SK-N-SH treated with all-trans-retinoic acid at 6 μM for 48 hours (cell line): Measurements from ENCODE around the gene NFKBIZ.
"Not testable (repeated sequence)": the region's sequence is repeated elsewhere in the genome, so short reads cannot be mapped to it uniquely, and the experiment has no call there.

ENCODE experiments used
- ATAC-seq: fragments of 200-7000 bp; cut with Tn5 transposase; 3 replicates; pipeline ENCODE4 v1.9.1; 2020; ENCODE audit warnings: mild to moderate bottlenecking, moderate library complexity
- ARNTL ChIP-seq: fragments of 450-650 bp; formaldehyde crosslinking; IDR thresholded peaks from 2 replicates; pipeline ENCODE4 v1.5.0; 2020; ENCODE audit warnings: low read depth, mild to moderate bottlenecking, moderate library complexity, borderline replicate concordance
- BACH2 ChIP-seq: fragments of 250-450 bp; sonication (Bioruptor Pico); IDR thresholded peaks from 2 replicates; pipeline ENCODE4 v1.9.0; 2021; ENCODE audit warnings: mild to moderate bottlenecking, borderline replicate concordance
- CSDC2 ChIP-seq: fragments of 250-450 bp; sonication (Bioruptor Pico); IDR thresholded peaks from 2 replicates; pipeline ENCODE4 v1.5.0; 2020; ENCODE audit warnings: mild to moderate bottlenecking, moderate library complexity
- CSRNP3 ChIP-seq: fragments of 250-450 bp; sonication (Bioruptor Pico); IDR thresholded peaks from 2 replicates; pipeline ENCODE4 v1.5.1; 2021; ENCODE audit warnings: mild to moderate bottlenecking, moderate library complexity
- ESRRG ChIP-seq: fragments of 250-450 bp; sonication (Bioruptor Pico); IDR thresholded peaks from 2 replicates; pipeline ENCODE4 v1.6.1; 2021; ENCODE audit warnings: mild to moderate bottlenecking
- GLIS3 ChIP-seq: fragments of 250-450 bp; sonication (Bioruptor Pico); IDR thresholded peaks from 2 replicates; pipeline ENCODE4 v1.5.0; 2020; ENCODE audit warnings: mild to moderate bottlenecking, moderate library complexity
- ISL1 ChIP-seq: fragments of 250-450 bp; sonication (Bioruptor Pico); IDR thresholded peaks from 2 replicates; pipeline ENCODE4 v2.1.2; 2022; ENCODE audit warnings: mild to moderate bottlenecking, moderate library complexity
- OSR1 ChIP-seq: fragments of 250-450 bp; sonication (Bioruptor Pico); IDR thresholded peaks from 2 replicates; pipeline ENCODE4 v1.8.0; 2022; ENCODE audit warnings: moderate library complexity, mild to moderate bottlenecking, inconsistent platforms
- PATZ1 ChIP-seq: fragments of 250-450 bp; sonication (Bioruptor Pico); IDR thresholded peaks from 2 replicates; pipeline ENCODE4 v1.8.0; 2020; ENCODE audit warnings: mild to moderate bottlenecking, moderate library complexity, borderline replicate concordance
- PPARA ChIP-seq: fragments of 250-450 bp; sonication (Bioruptor Pico); IDR thresholded peaks from 2 replicates; pipeline ENCODE4 v1.5.0; 2020; ENCODE audit warnings: mild to moderate bottlenecking, borderline replicate concordance
- RARB ChIP-seq: fragments of 250-450 bp; sonication (Bioruptor Pico); IDR thresholded peaks from 2 replicates; pipeline ENCODE4 v1.8.0; 2021; ENCODE audit warnings: mild to moderate bottlenecking, moderate library complexity
- SNAI2 ChIP-seq: fragments of 250-450 bp; sonication (Bioruptor Pico); IDR thresholded peaks from 2 replicates; pipeline ENCODE4 v1.5.0; 2020; ENCODE audit warnings: mild to moderate bottlenecking, moderate library complexity
- TOX ChIP-seq: fragments of 250-450 bp; sonication (Bioruptor Pico); IDR thresholded peaks from 2 replicates; pipeline ENCODE4 v1.8.0; 2021; ENCODE audit warnings: mild to moderate bottlenecking, moderate library complexity, borderline replicate concordance
- ZC3H10 ChIP-seq: fragments of 250-450 bp; sonication (Bioruptor Pico); IDR thresholded peaks from 2 replicates; pipeline ENCODE4 v1.5.1; 2021; ENCODE audit warnings: mild to moderate bottlenecking, moderate library complexity
- ZFP3 ChIP-seq: fragments of 250-450 bp; sonication (Bioruptor Pico); IDR thresholded peaks from 2 replicates; pipeline ENCODE4 v1.5.0; 2020; ENCODE audit warnings: mild to moderate bottlenecking, moderate library complexity
- ZFP30 ChIP-seq: fragments of 450-650 bp; formaldehyde crosslinking; IDR thresholded peaks from 2 replicates; pipeline ENCODE4 v1.5.0; 2022; ENCODE audit warnings: mild to moderate bottlenecking, moderate library complexity
- ZNF565 ChIP-seq: fragments of 450-650 bp; formaldehyde crosslinking; conservative IDR thresholded peaks from 2 replicates; pipeline ENCODE4 v1.5.0; 2020; ENCODE audit warnings: low read depth, mild to moderate bottlenecking, moderate library complexity
- ZNF70 ChIP-seq: fragments of 450-650 bp; formaldehyde crosslinking; IDR thresholded peaks from 2 replicates; pipeline ENCODE4 v1.5.0; 2020; ENCODE audit warnings: mild to moderate bottlenecking, moderate library complexity
- TF ChIP-seq, protein P1 (sequence below): fragments of 250-450 bp; sonication (Bioruptor Pico); IDR thresholded peaks from 2 replicates; pipeline ENCODE4 v1.5.0; 2020; ENCODE audit warnings: mild to moderate bottlenecking, moderate library complexity
- TF ChIP-seq, protein P2 (sequence below): fragments of 250-450 bp; sonication (Bioruptor Pico); IDR thresholded peaks from 2 replicates; pipeline ENCODE4 v1.5.1; 2020; ENCODE audit warnings: low read depth, mild to moderate bottlenecking, moderate library complexity

Gene NFKBIZ

DNA sequence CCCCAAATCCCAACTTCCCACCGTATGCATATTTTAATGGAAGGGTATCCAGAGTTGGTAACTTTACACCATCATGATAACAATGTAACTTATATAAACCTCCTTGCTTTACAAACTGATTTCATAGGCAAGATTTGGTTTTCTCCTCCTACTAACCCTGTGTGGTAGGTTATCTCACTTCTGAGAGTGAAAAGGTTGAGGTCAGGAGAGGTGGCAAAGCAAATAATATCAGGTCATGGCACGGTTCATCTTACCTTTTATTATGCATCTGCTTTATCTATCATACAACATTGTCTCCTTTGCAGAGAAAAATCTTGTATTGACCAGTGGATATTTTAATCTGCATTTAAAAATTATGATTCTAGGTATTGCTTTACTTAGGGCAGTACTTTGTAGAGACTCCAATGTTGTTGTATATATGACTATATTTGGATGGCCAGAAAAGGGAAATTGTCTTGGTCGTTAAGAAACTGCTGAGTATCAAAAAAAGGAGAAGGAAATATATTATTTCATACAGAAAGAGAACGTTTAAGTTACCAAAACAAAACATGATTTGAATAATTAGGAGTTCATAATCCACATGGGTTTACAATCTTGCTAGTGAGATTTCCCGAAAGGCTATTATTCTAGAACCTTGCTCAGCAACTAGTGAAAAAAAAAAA lies 30.4 kb downstream of the NFKBIZ start:
- TF ChIP-seq, protein P1, sequence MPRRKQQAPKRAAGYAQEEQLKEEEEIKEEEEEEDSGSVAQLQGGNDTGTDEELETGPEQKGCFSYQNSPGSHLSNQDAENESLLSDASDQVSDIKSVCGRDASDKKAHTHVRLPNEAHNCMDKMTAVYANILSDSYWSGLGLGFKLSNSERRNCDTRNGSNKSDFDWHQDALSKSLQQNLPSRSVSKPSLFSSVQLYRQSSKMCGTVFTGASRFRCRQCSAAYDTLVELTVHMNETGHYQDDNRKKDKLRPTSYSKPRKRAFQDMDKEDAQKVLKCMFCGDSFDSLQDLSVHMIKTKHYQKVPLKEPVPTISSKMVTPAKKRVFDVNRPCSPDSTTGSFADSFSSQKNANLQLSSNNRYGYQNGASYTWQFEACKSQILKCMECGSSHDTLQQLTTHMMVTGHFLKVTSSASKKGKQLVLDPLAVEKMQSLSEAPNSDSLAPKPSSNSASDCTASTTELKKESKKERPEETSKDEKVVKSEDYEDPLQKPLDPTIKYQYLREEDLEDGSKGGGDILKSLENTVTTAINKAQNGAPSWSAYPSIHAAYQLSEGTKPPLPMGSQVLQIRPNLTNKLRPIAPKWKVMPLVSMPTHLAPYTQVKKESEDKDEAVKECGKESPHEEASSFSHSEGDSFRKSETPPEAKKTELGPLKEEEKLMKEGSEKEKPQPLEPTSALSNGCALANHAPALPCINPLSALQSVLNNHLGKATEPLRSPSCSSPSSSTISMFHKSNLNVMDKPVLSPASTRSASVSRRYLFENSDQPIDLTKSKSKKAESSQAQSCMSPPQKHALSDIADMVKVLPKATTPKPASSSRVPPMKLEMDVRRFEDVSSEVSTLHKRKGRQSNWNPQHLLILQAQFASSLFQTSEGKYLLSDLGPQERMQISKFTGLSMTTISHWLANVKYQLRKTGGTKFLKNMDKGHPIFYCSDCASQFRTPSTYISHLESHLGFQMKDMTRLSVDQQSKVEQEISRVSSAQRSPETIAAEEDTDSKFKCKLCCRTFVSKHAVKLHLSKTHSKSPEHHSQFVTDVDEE (CRISPR knock-in tag) = no peak
- TF ChIP-seq ARNTL (CRISPR knock-in tag) (no peak), OSR1 (CRISPR knock-in tag) (no peak), CSRNP3 (no peak), CSDC2 (no peak), GLIS3 (no peak), ZNF70 (CRISPR knock-in tag) (no peak), PATZ1 (no peak), BACH2 (CRISPR knock-in tag) (no peak), TOX (CRISPR knock-in tag) (no peak), ISL1 (CRISPR knock-in tag) (no peak), RARB (CRISPR knock-in tag) (no peak)
- TF ChIP-seq, protein P2, sequence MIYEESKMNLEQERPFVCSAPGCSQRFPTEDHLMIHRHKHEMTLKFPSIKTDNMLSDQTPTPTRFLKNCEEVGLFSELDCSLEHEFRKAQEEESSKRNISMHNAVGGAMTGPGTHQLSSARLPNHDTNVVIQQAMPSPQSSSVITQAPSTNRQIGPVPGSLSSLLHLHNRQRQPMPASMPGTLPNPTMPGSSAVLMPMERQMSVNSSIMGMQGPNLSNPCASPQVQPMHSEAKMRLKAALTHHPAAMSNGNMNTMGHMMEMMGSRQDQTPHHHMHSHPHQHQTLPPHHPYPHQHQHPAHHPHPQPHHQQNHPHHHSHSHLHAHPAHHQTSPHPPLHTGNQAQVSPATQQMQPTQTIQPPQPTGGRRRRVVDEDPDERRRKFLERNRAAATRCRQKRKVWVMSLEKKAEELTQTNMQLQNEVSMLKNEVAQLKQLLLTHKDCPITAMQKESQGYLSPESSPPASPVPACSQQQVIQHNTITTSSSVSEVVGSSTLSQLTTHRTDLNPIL (CRISPR knock-in tag) = no peak
- ATAC-seq = no peak

DNA sequence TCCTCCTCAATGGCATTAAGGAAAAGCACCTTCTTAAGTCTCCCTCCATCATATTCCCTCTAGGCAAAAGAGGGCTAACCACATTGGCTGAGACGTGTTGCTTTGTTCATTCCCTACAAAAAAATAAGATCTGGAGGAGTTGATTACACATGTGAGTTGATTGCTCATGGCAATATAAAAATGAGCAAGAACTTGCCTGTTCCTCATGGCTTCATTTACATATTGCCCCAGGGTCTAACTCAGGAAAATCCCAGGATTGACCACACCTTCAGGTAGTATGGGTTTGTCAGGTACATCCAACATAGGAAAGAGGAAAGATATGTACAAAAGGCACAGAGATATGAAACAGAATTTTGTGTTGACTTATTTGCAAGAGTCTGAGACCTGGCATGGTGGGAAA lies 35.5 kb downstream of the NFKBIZ start:
- no peak for ATAC-seq
- TF ChIP-seq ESRRG (CRISPR knock-in tag) (no peak), SNAI2 (no peak), CSRNP3 (no peak), CSDC2 (no peak), ZNF70 (CRISPR knock-in tag) (no peak), ZFP3 (no peak), TOX (CRISPR knock-in tag) (no peak), ZC3H10 (CRISPR knock-in tag) (no peak), RARB (CRISPR knock-in tag) (no peak), ZNF565 (no peak), ZFP30 (CRISPR knock-in tag) (no peak), PPARA (CRISPR knock-in tag) (no peak), GLIS3 (no peak)
- TF ChIP-seq, protein P1 (CRISPR knock-in tag) = no peak
- TF ChIP-seq, all 23 proteins: peak for 0

DNA sequence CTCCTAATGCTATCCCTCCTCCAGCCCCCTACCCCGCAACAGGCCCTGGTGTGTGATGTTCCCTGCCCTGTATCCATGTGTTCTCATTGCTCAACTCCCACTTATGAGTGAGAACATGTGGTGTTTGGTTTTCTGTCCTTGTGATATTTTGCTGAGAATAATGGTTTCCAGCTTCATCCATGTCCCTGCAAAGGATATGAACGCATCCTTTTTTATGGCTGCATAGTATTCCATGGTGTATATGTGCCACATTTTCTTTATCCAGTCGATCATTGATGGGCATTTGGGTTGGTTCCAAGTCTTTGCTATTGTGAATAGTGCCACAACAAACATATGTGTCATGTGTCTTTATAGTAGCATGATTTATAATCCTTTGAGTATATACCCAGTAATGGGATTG lies 36.3 kb downstream of the NFKBIZ start:
- ATAC-seq = not testable (repeated sequence)
